SH-SY5Y (cell line): ENCODE data around the gene IGF2BP3.

Source experiments
- GATA2 ChIP-seq: IDR thresholded peaks from 2 replicates; pipeline ENCODE4 v1.6.1; 2011; ENCODE audit warnings: mild to moderate bottlenecking, low read depth, low read length
- GATA3 ChIP-seq: IDR thresholded peaks from 2 replicates; pipeline ENCODE4 v1.6.1; 2011; ENCODE audit warnings: low read depth, mild to moderate bottlenecking, low read length, moderate library complexity

GRCh38 chr7:23462846-23463245, 7.4 kb downstream of the IGF2BP3 start:
- TF ChIP-seq GATA3, result no peak
- peak; percentile 41; the same call in 1 of the 2 replicates for TF ChIP-seq GATA2
